GM12892 (cell line): ENCODE results near the gene PADI6.
"Not testable (repeated sequence)": the region's sequence is repeated elsewhere in the genome, so short reads cannot be mapped to it uniquely, and the experiment has no call there.

Source experiments
- DNase-seq: peaks from one replicate; pipeline ENCODE4 v3.0.0; 2011; ENCODE audit not compliant: insufficient read length
- FAIRE-seq: peaks from 2 replicates; lab custom pipeline; 2011; peaks lifted over from hg19 to GRCh38; lab: Jason Lieb, UNC
- POLR2A ChIP-seq: IDR thresholded peaks from 2 replicates; pipeline ENCODE4 v1.6.1; 2011; ENCODE audit warnings: low read depth, low read length, control low read depth
- POLR2AphosphoS5 ChIP-seq: IDR thresholded peaks from 2 replicates; pipeline ENCODE4 v1.6.1; 2011; ENCODE audit warnings: low read depth, low read length, control low read depth
- TAF1 ChIP-seq: IDR thresholded peaks from 2 replicates; pipeline ENCODE4 v1.6.1; 2011; ENCODE audit warnings: low read depth, mild to moderate bottlenecking, control low read depth, low read length, borderline replicate concordance

The PADI6 gene

GRCh38 chr1:17407786-17408514 lies 36.0 kb downstream of the PADI6 start:
- 0 out of 2 replicates have a peak, but pooled peaks have one; percentile 32 for TF ChIP-seq POLR2AphosphoS5
- DNase-seq, FAIRE-seq: not testable (repeated sequence)

DNA sequence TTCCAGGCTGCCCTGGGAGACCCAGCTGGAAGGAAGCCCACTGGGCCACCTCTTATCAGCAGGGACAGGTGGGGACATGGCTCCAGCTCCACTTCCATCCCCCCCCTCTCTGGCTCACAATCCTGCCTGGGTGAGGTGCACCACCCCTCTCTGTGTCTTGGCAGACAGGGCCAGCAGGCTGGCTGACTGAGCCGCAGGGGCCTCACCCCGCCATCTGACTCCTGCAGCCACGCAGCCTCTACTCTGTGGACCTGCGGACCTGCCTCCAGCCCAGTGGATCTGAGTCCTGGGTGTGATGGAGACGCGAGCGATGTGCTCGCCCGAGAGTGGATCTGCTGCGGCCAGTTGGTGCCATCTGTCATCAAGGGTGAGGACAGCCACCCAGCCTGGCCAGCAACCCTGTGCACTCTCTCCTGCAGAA lies 37.4 kb downstream of the PADI6 start:
- TF ChIP-seq POLR2A = no peak; the same call in 1 of the 2 replicates
- 0 out of 2 replicates have a peak, but pooled peaks have one; percentile 21 for TF ChIP-seq POLR2AphosphoS5
- no peak for DNase-seq
- FAIRE-seq = no peak

GRCh38 chr1:17412093-17412870 lies 40.3 kb downstream of the PADI6 start:
- TF ChIP-seq TAF1 = no peak
- TF ChIP-seq POLR2AphosphoS5 = no peak
- no peak for TF ChIP-seq POLR2A
- no peak for DNase-seq
- FAIRE-seq = no peak

DNA sequence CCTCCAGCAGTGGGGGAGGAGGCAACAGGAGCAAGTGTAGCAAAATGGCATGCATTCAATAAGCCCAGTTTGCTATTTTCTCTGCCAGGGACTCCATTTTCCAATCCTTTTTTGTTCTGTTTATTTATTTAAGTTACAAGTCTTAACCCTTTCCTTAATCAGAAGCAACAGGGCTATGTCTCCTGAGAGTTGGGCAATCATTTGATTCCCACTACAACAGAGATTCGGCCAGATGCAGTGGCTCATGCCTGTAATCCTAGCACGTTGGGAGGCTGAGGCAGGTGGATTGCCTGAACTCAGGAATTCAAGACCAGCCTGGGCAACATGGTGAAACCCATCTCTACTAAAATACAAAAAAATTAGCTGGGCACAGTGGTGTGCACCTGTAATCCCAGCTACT lies 42.0 kb downstream of the PADI6 start:
- FAIRE-seq = no peak
- no peak for DNase-seq
- TF ChIP-seq POLR2A (no peak), POLR2AphosphoS5 (no peak; the same call in 1 of the 2 replicates), TAF1 (no peak)

GRCh38 chr1:17416389-17416788 lies 44.4 kb downstream of the PADI6 start:
- FAIRE-seq (no peak), DNase-seq (no peak)
- TF ChIP-seq POLR2A = peak; percentile 45; the same call in 1 of the 2 replicates
- no peak for TF ChIP-seq TAF1

- TF ChIP-seq TAF1 = no peak
- no peak for TF ChIP-seq POLR2A
- no peak for TF ChIP-seq POLR2AphosphoS5
- DNase-seq (peak; percentile 85), FAIRE-seq (peak; percentile 66)
Observed at GRCh38 chr1:17419626-17420328, 47.8 kb downstream of the PADI6 start.

- TF ChIP-seq POLR2AphosphoS5 = no peak
- TF ChIP-seq TAF1 = no peak
- TF ChIP-seq POLR2A = no peak
- DNase-seq = no peak
- FAIRE-seq = no peak
Observed at GRCh38 chr1:17420391-17420918, 48.5 kb downstream of the PADI6 start.

- DNase-seq = no peak
- no peak for TF ChIP-seq TAF1
- TF ChIP-seq POLR2AphosphoS5 = no peak
- TF ChIP-seq POLR2A = no peak
- FAIRE-seq = no peak
Observed at GRCh38 chr1:17422461-17422860, 50.5 kb downstream of the PADI6 start.

DNA sequence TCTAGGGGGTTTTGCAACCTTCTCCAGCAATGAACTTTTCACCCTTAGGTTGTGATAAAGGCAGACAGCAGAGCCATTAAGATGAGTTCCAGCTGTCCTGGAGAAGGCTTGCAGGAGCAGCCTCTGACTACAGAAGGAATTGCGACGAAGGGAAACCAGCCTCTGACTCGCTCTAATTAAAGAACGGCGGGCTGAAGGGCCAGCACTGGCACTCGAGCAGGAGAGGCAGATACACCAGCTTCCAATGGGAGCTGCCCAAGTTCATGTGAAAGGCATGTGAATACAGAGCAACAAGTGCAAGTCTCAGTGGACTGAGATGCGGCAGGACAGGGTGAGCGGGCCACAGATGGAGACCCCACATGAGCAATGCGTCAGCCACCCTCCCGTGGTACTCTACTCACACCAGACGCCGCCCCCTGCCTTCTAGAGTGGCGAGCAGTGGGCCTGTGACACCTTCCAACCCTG lies 51.8 kb downstream of the PADI6 start:
- DNase-seq = no peak
- no peak for FAIRE-seq
- TF ChIP-seq POLR2A (no peak), POLR2AphosphoS5 (no peak), TAF1 (no peak)

DNA sequence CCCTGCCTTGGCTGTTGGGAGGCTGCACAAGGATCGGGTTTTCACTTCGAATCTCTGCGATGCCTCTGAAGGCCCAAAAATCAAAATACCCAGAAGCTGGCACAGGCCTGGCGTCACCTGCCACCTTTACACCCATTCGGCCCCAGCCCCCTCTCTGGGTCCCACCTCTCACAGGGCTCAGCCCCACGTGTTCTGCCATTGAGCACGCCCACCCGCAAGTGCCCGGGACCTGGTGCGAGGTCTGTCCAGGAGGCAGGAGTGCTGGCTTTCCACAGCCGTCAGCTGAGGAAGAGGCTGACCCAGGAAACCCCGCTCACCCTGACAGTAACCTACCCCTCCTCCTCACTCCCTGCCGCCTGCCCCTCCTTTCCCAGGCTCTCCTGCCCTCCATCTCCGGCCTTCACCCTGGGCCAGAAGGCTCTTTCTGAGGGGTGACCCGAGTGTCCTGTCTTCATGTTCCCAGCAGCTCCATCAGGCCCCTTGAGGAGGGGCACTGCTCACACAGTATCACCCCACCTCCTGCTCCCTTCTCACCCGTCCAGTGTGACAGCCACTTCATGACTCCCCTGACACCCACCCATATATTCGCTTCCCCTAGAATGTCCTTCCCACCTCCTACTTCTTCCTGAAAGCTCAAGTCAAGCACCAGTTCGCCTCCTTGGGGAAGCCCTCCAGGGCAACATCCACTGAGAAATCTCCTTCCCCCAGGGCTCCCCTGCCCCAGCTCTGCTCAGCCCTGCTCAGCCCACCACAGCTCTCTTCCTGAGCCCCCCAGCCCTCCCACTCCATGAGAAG lies 54.0 kb downstream of the PADI6 start:
- DNase-seq (no peak), FAIRE-seq (no peak)
- TF ChIP-seq POLR2A (no peak), TAF1 (no peak), POLR2AphosphoS5 (no peak)

DNA sequence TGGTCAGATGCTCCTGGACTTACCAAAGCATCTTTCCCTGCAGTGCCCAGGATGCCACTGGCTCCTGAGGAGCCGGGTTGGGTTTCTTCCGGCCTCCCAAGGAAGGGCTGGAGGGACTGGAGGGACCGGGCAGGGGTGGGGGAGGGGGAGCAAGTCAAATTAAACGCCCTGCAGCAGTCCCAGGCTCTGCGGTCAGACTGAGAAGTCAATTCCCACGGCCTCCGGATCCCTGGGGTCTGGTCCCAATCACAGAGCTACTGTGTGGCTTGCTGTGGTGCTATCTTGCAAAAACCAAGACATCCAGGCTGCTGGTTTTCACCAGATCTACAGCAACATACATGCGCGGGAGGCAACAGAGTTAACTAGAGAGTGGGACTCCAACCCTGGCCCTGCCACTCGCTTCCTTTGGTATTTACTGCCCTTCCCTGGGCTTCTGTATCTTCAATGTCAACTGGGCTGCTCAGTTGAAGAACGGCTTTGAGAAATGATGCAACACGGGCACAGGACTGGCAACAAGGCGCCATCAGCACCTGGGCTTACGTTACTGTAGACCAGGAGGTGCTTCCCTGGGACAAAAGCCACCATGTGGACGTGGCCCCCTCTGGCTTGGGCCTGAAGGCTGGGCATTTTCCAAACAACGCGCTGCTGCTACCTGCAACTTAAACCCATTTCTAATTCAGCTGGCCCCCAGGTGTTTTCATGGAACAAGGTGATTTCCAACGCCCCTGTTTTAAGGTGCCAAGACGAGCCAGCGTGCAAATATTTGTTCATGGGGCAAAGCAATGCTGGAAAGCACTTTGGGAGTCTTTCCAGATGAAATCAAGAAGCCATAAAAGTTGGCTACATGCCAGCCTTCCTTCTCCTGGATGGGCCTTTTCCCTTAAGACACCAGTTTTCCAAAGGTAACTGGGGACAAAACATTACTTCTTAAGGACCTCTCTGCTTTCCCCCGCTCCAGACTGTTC lies 56.0 kb downstream of the PADI6 start:
- FAIRE-seq = no peak
- TF ChIP-seq POLR2AphosphoS5 = no peak
- no peak for TF ChIP-seq TAF1
- no peak for TF ChIP-seq POLR2A

More for the DNA sequence above, 56.0 kb downstream of the PADI6 start:
- no peak for DNase-seq
